HG03108 (cell line): Measurements from ENCODE around the gene RGS3.

Experiments used
- ATAC-seq: cut with Tn5 transposase; IDR thresholded peaks from one replicate; pipeline ENCODE4 v1.9.1; 2021; ENCODE audit warnings: moderate library complexity; ENCODE audit not compliant: unreplicated experiment

RGS3 gene

GRCh38 chr9:113568571-113569321 lies 105.2 kb downstream of the RGS3 start:
- no peak for ATAC-seq

DNA sequence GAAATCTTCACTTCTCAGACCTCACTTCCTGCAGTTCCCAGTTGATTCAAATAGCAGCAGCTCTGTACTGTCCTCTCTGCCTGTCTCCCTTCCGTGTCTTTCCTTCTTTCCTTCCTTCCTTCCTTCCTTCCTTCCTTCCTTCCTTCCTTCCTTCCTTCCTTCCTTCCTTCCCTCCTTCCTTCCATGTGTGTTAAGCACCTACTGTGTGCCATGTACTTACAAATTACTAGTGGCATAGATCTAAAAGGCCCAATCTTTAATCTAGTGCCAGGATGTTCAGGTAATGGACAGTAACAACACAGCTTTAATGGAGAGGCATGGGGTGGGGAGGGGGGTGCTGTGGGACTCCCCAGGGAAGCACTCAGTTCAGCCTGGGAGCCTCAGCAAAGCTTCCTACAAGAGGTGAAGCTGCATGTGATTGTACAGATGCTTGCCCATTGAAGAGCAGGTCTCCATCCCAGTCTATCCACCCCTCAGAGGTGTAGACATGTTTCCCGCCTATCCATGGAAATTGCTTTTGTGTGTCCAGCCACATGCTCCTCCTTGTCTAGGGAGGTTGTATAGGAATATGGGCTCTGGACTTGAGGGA lies 106.0 kb downstream of the RGS3 start:
- ATAC-seq = no peak

DNA sequence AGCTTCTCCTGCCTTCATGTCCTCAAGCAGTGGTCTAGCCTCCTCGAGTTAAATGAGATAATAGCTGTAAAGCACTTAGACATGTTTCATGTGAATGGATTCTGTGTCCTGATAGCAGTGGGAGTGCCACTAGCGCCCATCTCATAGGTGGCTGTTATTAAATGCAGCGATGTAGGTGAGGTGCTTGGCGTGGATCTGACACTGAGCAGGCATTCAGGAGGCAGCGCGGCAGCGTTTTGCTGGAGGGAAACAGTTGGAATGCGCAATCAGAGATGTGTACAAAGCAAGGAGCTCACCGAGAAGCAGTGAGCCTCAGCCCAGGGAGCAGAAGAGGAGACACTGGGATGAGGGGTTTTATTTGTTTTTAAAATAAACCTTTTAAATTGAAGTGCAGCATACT lies 106.6 kb downstream of the RGS3 start:
- ATAC-seq = no peak

DNA sequence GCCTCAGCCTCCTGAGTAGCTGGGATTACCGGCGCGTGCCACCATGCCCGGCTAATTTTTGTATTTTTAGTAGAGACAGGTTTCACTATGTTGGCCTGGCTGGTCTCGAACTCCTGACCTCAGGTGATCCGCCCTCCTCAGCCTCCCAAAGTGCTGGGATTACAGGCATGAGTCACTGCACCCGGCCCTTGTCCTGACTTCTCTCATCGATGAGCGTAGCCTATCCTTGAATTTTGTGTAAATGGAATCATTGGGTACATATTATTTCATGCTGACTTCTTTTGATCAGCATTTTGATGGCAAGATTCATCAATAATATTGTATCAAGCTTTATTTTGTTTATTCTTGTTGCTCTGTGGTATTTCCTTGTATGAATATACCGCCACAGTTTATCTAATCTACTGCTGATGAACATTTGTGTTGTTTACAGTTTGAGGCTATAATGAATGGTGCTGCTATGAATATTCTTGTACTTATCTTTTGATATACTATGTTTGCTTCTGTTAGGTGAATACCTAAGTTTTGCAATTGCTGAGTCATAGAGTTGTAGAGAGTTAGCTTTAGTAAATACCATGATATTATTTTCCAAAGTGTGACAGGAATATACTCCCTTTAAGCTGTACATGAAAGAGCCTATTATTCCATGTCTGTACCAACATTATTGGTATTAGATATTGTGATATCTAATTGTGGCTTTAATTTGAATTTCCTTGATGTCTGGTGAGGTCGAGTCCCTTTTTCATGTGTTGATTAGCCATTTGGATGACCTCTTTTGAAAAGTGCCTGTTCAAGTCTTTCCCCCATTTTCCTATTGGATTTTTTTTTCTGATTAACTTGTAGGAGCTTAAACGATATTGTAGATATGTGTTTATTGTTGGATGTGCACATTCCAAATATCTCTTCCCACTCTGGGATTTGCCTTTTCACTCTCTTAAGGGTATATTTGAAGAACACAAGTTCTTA lies 107.5 kb downstream of the RGS3 start:
- no peak for ATAC-seq

DNA sequence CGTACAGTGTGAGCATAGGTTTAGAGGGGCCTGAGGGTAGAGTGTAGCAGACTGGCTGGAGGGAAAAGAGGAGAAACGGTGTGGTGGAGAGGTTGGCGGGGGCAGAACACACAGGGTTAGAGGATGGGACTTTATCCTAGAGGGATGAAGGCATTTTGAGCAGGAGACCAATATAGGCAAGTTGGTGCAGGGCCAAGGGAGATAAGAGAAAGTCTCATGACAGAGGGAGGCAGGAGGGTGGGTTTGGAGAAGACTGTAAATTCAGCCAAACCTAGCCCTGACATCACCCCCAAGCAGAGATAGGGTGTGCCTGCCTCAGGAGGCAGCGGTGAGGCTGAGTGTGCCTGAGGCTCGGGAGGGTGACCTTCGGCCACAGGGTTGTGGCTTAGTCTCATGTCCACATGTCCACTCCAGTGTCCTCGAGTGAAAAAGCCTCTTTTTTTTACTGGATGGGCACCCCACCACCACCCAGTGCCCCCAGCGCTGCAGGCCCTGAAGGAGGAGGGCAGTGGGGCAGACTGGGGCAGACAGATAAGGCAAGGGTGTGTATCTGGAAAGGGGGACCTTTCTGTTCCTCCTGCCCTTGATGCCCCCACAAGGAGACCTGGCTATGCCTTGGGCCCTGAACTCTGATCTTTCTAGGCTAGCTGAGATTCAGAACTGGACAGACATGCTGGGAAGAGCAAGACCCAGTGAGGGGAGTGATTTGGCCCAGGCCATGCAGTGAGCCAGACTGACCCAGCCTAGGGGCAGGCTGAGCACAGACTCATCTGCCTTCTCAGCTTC lies 108.7 kb downstream of the RGS3 start:
- ATAC-seq = no peak

DNA sequence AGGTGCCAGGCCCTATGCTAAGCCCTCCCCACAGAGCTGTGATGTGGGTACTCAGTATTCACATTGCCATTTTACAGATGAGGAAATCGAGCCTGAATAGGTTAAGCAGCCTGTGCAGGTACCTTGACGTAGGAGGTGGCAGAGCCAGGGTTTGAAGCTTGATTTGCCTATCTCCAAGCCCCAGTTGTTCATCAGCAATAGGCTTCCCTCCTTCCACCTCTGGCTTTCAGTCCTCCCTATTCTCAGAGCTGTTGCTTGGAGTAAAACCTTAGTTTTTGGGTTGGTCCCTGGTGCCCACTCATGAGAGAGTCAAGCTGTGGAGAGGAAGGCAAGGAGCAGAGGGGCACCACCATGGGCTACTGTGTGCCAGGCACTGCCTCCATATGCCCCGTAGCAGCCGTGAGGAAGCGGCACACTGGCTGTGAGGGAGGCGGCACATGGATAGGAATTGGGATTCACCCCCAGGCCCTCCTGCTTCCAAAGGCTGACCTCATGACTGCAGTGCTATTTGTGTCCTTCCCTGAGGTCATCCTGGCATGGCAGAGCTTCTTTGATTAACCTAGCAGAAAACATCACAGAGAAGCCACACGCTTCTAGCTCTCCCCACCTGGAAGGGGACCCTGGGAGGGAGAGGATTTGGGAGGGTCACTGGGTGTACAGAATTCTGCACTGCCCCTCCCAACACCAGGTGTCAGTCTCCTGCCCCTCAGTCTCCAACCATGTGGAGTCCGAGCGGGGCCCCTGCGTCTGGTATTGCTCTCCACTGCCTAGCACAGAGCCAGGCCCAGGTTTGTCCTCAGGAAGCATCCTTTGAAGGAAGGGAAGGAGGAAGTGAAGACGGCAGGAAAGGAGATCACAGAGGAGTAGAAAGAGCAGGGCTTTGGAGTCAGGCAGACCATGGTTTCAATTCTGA lies 109.8 kb downstream of the RGS3 start:
- ATAC-seq = no peak

GRCh38 chr9:113573959-113574352 lies 110.4 kb downstream of the RGS3 start:
- no peak for ATAC-seq

- no peak for ATAC-seq
Measured at GRCh38 chr9:113574441-113575262, 111.1 kb downstream of the RGS3 start.

DNA sequence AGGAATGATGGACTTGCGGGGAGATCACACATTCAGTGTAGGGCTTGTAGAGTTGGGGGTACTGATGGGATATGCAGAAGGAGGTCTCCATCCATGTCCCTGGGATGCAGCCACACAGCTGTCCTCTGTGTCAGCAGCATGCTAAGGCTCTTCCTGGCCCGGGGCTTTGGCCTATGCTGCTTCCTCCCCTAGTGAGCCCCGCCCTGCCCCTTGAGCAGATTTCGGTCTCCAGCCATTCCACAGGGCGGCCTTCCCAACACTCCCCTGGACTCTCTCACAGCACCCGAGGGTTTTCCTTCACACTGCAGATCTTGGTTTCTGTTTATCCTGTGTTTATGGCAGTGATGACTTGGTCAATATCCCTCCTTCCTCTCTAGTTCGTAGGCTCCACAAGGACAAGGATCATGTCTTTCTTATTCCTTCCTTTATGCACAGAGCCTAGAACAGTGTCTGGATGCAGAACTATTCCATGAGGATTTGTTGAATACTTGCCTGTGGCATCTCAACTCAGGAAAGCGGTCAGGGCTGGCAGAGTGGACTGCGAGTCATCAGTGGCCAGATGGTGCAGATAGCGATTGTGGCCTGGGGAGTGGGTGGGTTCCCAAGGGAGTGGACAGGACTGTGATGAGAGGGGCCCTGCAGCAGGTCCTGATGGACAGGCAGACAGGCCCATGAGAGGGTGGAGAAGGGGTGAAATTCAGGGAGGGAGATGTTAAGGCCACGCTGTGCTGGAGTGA lies 114.2 kb downstream of the RGS3 start:
- ATAC-seq = no peak

GRCh38 chr9:113578279-113578865 lies 114.8 kb downstream of the RGS3 start:
- ATAC-seq = no peak

- ATAC-seq = peak; percentile 53
Measured at GRCh38 chr9:113578882-113579282, 115.4 kb downstream of the RGS3 start.

- no peak for ATAC-seq
Measured at GRCh38 chr9:113579283-113580040, 115.9 kb downstream of the RGS3 start.

DNA sequence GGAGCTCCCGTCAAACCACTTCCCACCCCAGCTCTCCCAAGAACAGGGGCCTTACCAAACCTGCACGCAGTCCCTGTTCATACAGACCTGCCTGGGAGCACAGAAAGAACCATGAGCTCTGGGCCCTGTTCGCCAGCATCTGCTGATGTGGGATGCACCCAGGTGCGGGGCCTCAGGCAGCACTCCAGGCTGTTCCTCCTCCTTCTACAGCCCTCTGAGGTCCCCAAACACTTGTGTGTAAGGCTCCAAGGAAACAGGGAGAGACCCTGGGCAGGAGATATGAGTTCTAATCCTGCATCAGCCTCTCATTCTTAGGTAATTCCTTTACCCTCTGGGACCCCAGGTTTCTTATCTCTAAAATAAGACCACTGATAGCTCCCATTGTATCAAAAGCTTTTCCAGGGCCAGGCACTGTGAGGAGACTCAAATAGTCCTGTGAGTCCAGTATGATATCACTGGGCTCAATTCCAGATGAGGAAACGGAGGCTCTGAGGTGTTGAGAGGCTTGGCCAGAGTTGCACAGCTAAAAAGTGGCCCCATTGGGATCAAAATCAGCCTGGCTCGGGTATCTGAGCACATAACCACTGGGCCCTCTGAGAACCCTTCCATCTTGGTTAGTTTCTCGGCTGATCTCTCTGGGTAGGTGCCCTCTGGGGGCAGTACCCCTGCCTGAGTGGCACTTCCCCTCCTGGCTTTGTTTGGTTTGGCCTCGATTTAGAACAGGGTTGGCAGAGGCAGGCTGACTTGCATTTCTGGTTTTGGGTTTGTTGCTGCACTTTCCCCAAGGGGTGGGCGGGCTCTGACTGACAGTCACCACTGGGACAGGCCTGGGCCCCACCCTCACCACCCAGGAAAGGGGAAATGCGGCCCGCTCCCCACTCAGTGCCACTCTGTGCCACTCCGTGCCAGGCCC lies 116.8 kb downstream of the RGS3 start:
- no peak for ATAC-seq

DNA sequence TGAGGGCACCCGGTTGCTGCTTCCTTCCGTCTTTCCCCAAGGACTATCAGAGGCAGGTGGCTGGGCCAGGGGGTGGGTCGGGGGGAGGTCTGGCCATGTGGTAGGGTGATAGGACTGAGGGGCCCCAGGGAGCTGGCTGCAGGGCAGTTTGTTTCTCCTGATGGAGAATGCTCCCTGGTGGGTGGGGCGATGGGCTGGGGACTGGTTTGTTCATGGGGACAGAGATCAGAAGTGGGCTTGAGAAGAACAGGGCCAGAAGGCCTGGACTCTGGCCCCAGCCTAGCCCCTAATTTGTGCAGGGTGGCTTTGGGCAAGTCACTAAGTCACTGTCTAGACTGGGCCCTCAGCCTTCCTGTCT lies 117.4 kb downstream of the RGS3 start:
- ATAC-seq = no peak

- peak; percentile 74 for ATAC-seq
Measured at GRCh38 chr9:113581865-113582697, 118.6 kb downstream of the RGS3 start.
